IMR-90 (cell line): ENCODE data around the gene BCAR1. TPM values are rescaled to one million over a fixed set of nuclear protein-coding genes. Genes with fewer than 3 reads are reported as not detected.

Experiments
- ATAC-seq: fragments of 200-7000 bp; cut with Tn5 transposase; 2 replicates; pipeline ENCODE4 v1.9.1; 2020; ENCODE audit warnings: low read depth, mild to moderate bottlenecking, moderate library complexity
- BruUV-seq: library from RNA; stranded (reverse); fragments of 400-500 nt; replicated peaks from 2 replicates; lab custom pipeline; 2021; lab: Mats Ljungman, UMichigan
- CTCF ChIA-PET: fragments of 300-600 bp; formaldehyde crosslinking; extraction: SDS; loops from one replicate; lab custom pipeline; 2021; ENCODE audit warnings: antibody characterized with exemption; lab: Yijun Ruan, JAX
- POLR2A ChIA-PET: fragments of 300-600 bp; sonication (Branson Sonifier 250); formaldehyde crosslinking; loops from one replicate; lab custom pipeline; 2022; ENCODE audit warnings: antibody characterized with exemption; ENCODE audit not compliant: unreplicated experiment; lab: Charles Lee
- DNase-seq: peaks from one replicate; pipeline ENCODE4 v3.0.0; 2013
- H2AFZ ChIP-seq: replicated peaks from 2 replicates; pipeline ENCODE3; 2013; ENCODE audit warnings: low read length, mild to moderate bottlenecking; ENCODE audit not compliant: poor library complexity
- H2AK5ac ChIP-seq: 2 replicates; pipeline ENCODE4 v1.6.1; 2013; ENCODE audit warnings: low read depth, low read length, inconsistent platforms
- H2AK9ac ChIP-seq: replicated peaks from 2 replicates; pipeline ENCODE3; 2013; ENCODE audit warnings: mild to moderate bottlenecking, low read depth, low read length, moderate library complexity; ENCODE audit not compliant: poor library complexity
- H2BK120ac ChIP-seq: 2 replicates; pipeline ENCODE4 v1.6.1; 2013; ENCODE audit warnings: low read depth, low read length, inconsistent platforms
- H2BK15ac ChIP-seq: 3 replicates; pipeline ENCODE4 v1.6.1; 2013; ENCODE audit warnings: low read depth, low read length, inconsistent platforms
- H2BK20ac ChIP-seq: 2 replicates; pipeline ENCODE4 v1.6.1; 2013; ENCODE audit warnings: low read depth, mild to moderate bottlenecking, inconsistent platforms, low read length, moderate library complexity
- H2BK5ac ChIP-seq: 2 replicates; pipeline ENCODE4 v1.6.1; 2013; ENCODE audit warnings: mild to moderate bottlenecking, low read depth, low read length, inconsistent platforms; ENCODE audit not compliant: poor library complexity, severe bottlenecking
- H3K14ac ChIP-seq: replicated peaks from 2 replicates; pipeline ENCODE4 v1.6.1; 2013; ENCODE audit warnings: low read depth, low read length, inconsistent platforms
- H3K18ac ChIP-seq: 2 replicates; pipeline ENCODE4 v1.6.1; 2013; ENCODE audit warnings: low read depth, low read length, control low read depth
- H3K23ac ChIP-seq: 2 replicates; pipeline ENCODE4 v1.6.1; 2013; ENCODE audit warnings: low read depth, low read length, inconsistent platforms
- H3K27ac ChIP-seq: 2 replicates; pipeline ENCODE4 v1.5.1; 2013; ENCODE audit warnings: mild to moderate bottlenecking, control low read depth, low read length; ENCODE audit not compliant: insufficient read depth
- H3K27me3 ChIP-seq: 2 replicates; pipeline ENCODE4 v1.6.1; 2013; ENCODE audit warnings: low read length; ENCODE audit not compliant: control insufficient read depth, insufficient read depth
- H3K36me3 ChIP-seq: 2 replicates; pipeline ENCODE4 v1.6.1; 2013; ENCODE audit warnings: low read length, mixed read lengths; ENCODE audit not compliant: control insufficient read depth, insufficient read depth
- H3K4ac ChIP-seq: 2 replicates; pipeline ENCODE4 v1.6.1; 2013; ENCODE audit warnings: low read depth, low read length, inconsistent platforms
- H3K4me1 ChIP-seq: 2 replicates; pipeline ENCODE4 v1.6.1; 2013; ENCODE audit warnings: low read length, mixed read lengths; ENCODE audit not compliant: control insufficient read depth, insufficient read depth
- H3K4me2 ChIP-seq: 2 replicates; pipeline ENCODE4 v1.6.1; 2013; ENCODE audit warnings: low read depth, mild to moderate bottlenecking, control low read depth, low read length, moderate library complexity
- H3K4me3 ChIP-seq: 2 replicates; pipeline ENCODE4 v1.5.1; 2013; ENCODE audit warnings: low read depth, mild to moderate bottlenecking, control low read depth, low read length, moderate library complexity; ENCODE audit not compliant: insufficient read depth
- H3K56ac ChIP-seq: 2 replicates; pipeline ENCODE4 v1.6.1; 2013; ENCODE audit warnings: low read length, inconsistent platforms; ENCODE audit not compliant: insufficient read depth; ENCODE audit errors: extremely low read depth
- H3K79me1 ChIP-seq, 2 experiments: 2 replicates each; pipeline ENCODE4 v1.6.1; 2013; ENCODE audit warnings: low read length in 2 of 2, inconsistent platforms in 1 of 2, low read depth in 1 of 2
- H3K9ac ChIP-seq: 2 replicates; pipeline ENCODE4 v1.6.1; 2013; ENCODE audit warnings: low read depth, low read length, control low read depth
- H3K9me1 ChIP-seq: 2 replicates; pipeline ENCODE4 v1.6.1; 2013; ENCODE audit warnings: low read length, inconsistent platforms; ENCODE audit not compliant: insufficient read depth
- H3K9me3 ChIP-seq: 2 replicates; pipeline ENCODE4 v1.6.1; 2013; ENCODE audit warnings: low read length; ENCODE audit not compliant: control insufficient read depth, insufficient read depth
- H4K20me1 ChIP-seq: 2 replicates; pipeline ENCODE4 v1.6.1; 2013; ENCODE audit warnings: low read length, inconsistent platforms; ENCODE audit not compliant: insufficient read depth
- H4K5ac ChIP-seq: 2 replicates; pipeline ENCODE4 v1.6.1; 2013; ENCODE audit warnings: mild to moderate bottlenecking, low read depth, low read length, control low read depth
- H4K8ac ChIP-seq, 2 experiments: 2 replicates each; pipeline ENCODE4 v1.6.1; 2013; ENCODE audit warnings: low read depth in 2 of 2, low read length in 2 of 2, control low read depth in 1 of 2, inconsistent platforms in 1 of 2
- H4K91ac ChIP-seq: 2 replicates; pipeline ENCODE4 v1.6.1; 2013; ENCODE audit warnings: low read depth, low read length, inconsistent platforms; ENCODE audit not compliant: insufficient read depth
- BHLHE40 ChIP-seq: fragments of 150-350 bp; IDR thresholded peaks from 2 replicates; pipeline ENCODE4 v1.6.1; 2016; ENCODE audit warnings: mild to moderate bottlenecking, low read depth, low read length
- CEBPB ChIP-seq: IDR thresholded peaks from 2 replicates; pipeline ENCODE4 v1.6.1; 2012; ENCODE audit warnings: low read depth, low read length, improper control_type of control experiment
- CHD1 ChIP-seq: IDR thresholded peaks from 2 replicates; pipeline ENCODE4 v1.6.1; 2012; ENCODE audit warnings: low read depth, low read length, improper control_type of control experiment
- MAFK ChIP-seq: IDR thresholded peaks from 2 replicates; pipeline ENCODE4 v1.6.1; 2012; ENCODE audit warnings: low read depth, low read length, improper control_type of control experiment
- MAZ ChIP-seq: IDR thresholded peaks from 2 replicates; pipeline ENCODE4 v1.6.1; 2012; ENCODE audit warnings: low read depth, mild to moderate bottlenecking, low read length, improper control_type of control experiment, moderate library complexity, borderline replicate concordance
- MXI1 ChIP-seq: IDR thresholded peaks from 2 replicates; pipeline ENCODE4 v1.6.1; 2012; ENCODE audit warnings: low read depth, mild to moderate bottlenecking, low read length, moderate library complexity, borderline replicate concordance
- NFE2L2 ChIP-seq: fragments of 150-350 bp; IDR thresholded peaks from 2 replicates; pipeline ENCODE4 v1.6.1; 2016; ENCODE audit warnings: low read depth, mild to moderate bottlenecking, low read length
- POLR2A ChIP-seq: IDR thresholded peaks from 2 replicates; pipeline ENCODE4 v1.6.1; 2012; ENCODE audit warnings: mild to moderate bottlenecking, low read depth, low read length
- RAD21 ChIP-seq: IDR thresholded peaks from 2 replicates; pipeline ENCODE4 v1.6.1; 2012; ENCODE audit warnings: low read length, improper control_type of control experiment
- RCOR1 ChIP-seq: IDR thresholded peaks from 2 replicates; pipeline ENCODE4 v1.6.1; 2012; ENCODE audit warnings: mild to moderate bottlenecking, low read length, improper control_type of control experiment; ENCODE audit not compliant: insufficient replicate concordance
- RFX5 ChIP-seq: IDR thresholded peaks from 2 replicates; pipeline ENCODE4 v1.8.0; 2012; ENCODE audit warnings: low read depth, mild to moderate bottlenecking, low read length, moderate library complexity
- SMC3 ChIP-seq: fragments of 150-350 bp; IDR thresholded peaks from 2 replicates; pipeline ENCODE4 v1.6.1; 2016; ENCODE audit warnings: low read depth, mild to moderate bottlenecking, antibody characterized with exemption, low read length, moderate library complexity
- WGBS, 2 experiments: methylation state at CpG; one replicate each; pipeline versions ENCODE4 v1.1.5 to v1.1.7; 2013; ENCODE audit warnings: missing lambda C conversion rate in 2 of 2; ENCODE audit not compliant: insufficient read length in 1 of 2; ENCODE audit errors: extremely low coverage in 2 of 2; 5-methylcytosine and 5-hydroxymethylcytosine counted together
- dilution Hi-C: fragments of 300-500 bp; cut with HindIII; formaldehyde crosslinking; loops from one replicate; pipeline ENCODE4 v1.14.3; 2018; ENCODE audit warnings: low sequenced_read_pairs; ENCODE audit not compliant: unreplicated experiment
- in situ Hi-C: fragments of 300-500 bp; cut with MboI; formaldehyde crosslinking; loops from 3 replicates; pipeline ENCODE4 v1.14.3; 2019; ENCODE audit warnings: low sequenced_read_pairs, inconsistent platforms, mixed read lengths
- intact Hi-C: fragments of 100-400 bp; cut with micrococcal nuclease; formaldehyde crosslinking; loops from 2 replicates; pipeline ENCODE4 v1.10.0; 2022
- polyA plus RNA-seq, 3 experiments: library from polyadenylated mRNA; depleted of rRNA; stranded (reverse); fragments of >200 nt; gene quantifications; 2 replicates each; pipeline ENCODE4 v1.2.3, GENCODE V29; 2012; ENCODE audit warnings: low replicate concordance in 1 of 3
- total RNA-seq: library from RNA; depleted of rRNA; stranded (reverse); fragments of >200 nt; gene quantifications from 2 replicates; pipeline ENCODE4 v1.2.3, GENCODE V29; 2012
- TF ChIP-seq, protein P1 (sequence below): fragments of 150-350 bp; IDR thresholded peaks from 2 replicates; pipeline ENCODE4 v1.6.1; 2017; ENCODE audit warnings: mild to moderate bottlenecking, antibody characterized with exemption, low read length, low read depth
- TF ChIP-seq, protein P2 (sequence below): conservative IDR thresholded peaks from 2 replicates; pipeline ENCODE4 v1.5.1; 2012; ENCODE audit warnings: mild to moderate bottlenecking, low read depth, low read length, improper control_type of control experiment
- TF ChIP-seq, protein P3 (sequence below): fragments of 150-350 bp; IDR thresholded peaks from 2 replicates; pipeline ENCODE4 v1.6.1; 2016; ENCODE audit warnings: low read depth, mild to moderate bottlenecking, low read length, moderate library complexity, borderline replicate concordance

The BCAR1 gene
- total and polyA plus RNA-seq, 2 of the 4 experiments (the other 2 are of a cell fraction), result 18.1 to 99.4 TPM

DNA sequence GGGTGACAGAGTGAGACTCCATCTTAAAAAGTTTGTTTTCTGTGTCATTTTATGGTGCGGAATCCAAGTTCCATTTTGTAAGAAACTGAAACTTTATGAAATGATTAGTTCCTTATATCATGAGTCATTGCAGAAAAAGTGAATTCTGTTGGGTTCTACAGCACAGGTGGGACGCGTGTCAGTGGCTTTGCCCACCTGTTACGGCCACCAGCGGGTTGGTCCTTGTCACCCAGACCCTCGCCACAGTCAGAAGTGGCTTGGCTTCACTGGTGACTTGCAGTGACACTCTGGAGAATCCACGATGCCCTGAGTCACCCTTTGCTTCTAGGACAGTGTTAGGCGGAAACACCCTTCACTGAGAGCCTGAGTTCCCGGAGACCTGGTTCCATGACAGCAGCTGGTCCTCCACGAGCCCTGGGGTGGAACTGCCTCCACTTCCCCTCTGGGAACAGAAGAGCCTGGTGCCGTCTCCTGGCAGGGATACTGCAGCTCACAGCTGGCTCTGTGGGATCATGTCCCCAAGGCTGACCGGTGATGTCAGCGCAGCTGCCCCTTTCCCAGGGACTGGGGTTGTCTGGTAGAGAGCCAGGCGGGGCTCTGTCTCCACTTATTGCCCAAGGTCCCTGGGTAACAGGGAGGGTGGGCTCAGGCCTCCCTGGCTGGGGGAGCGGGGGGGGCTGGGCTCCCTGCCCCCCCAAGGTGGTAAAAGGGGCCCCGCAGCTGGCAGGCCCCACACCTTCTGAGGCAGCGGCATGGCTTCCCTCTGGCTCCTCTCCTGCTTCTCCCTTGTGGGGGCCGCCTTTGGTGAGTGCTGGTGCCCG is 33.0 kb downstream of the BCAR1 start, which contains the start of gene CTRB1:
Gene CTRB1, plus strand, starts transcription at position 733 of the 821 bp plus-strand sequence. Its CDS starts 20 bp downstream, at position 753.
- Histone ChIP-seq H4K5ac (no peak within 1 kb of the TSS), H3K27me3 (no peaks in the 10 kb centered on the region), H3K4ac (no peak within 1 kb of the TSS), H2AFZ (peak within 1 kb of the TSS; percentile 61), H3K4me1 (no peaks in the 10 kb centered on the region), H3K23ac (no peak within 1 kb of the TSS), H2BK5ac (no peak within 1 kb of the TSS), H3K79me1 (no peaks in the 10 kb centered on the region), H3K14ac (no peak within 1 kb of the TSS), H3K4me2 (no peak within 1 kb of the TSS), H4K8ac (no peak within 1 kb of the TSS), H3K27ac (no peak within 1 kb of the TSS), H3K9me1 (no peaks in the 10 kb centered on the region), H2BK120ac (no peak within 1 kb of the TSS), H2AK5ac (no peak within 1 kb of the TSS), H2AK9ac (no peak within 1 kb of the TSS), H3K36me3 (no peaks in the 10 kb centered on the region), H3K9ac (no peak within 1 kb of the TSS), H4K20me1 (no peaks in the 10 kb centered on the region), H2BK20ac (no peak within 1 kb of the TSS), H3K18ac (no peak within 1 kb of the TSS), H3K56ac (no peak within 1 kb of the TSS), H2BK15ac (no peak within 1 kb of the TSS), H3K4me3 (no peak within 1 kb of the TSS), H4K91ac (no peak within 1 kb of the TSS), H3K9me3 (no peaks in the 10 kb centered on the region)
- DNase-seq (no peak), ATAC-seq (no peak)
- ChIA-PET CTCF (no interaction called here), POLR2A (no interaction called here)
- 78% methylated on average over 12 of the region's 19 CpGs; no CpG with 5 or more reads in 1 of the 2 experiments for WGBS, 2 experiments
- in situ Hi-C loops, result loop anchor here (25.0 kb wide), 2 partner anchors 369 to 544 kb away; no protein-coding TSS in a partner anchor
- intact Hi-C loops, result no loop called here
- dilution Hi-C loops, result no loop called here
- no TSS peak for BruUV-seq
- TF ChIP-seq MAFK, result no peak
- no peak for TF ChIP-seq RAD21
- no peak for TF ChIP-seq CHD1
- TF ChIP-seq NFE2L2, result no peak
- TF ChIP-seq RCOR1, result no peak
- TF ChIP-seq, protein P1, sequence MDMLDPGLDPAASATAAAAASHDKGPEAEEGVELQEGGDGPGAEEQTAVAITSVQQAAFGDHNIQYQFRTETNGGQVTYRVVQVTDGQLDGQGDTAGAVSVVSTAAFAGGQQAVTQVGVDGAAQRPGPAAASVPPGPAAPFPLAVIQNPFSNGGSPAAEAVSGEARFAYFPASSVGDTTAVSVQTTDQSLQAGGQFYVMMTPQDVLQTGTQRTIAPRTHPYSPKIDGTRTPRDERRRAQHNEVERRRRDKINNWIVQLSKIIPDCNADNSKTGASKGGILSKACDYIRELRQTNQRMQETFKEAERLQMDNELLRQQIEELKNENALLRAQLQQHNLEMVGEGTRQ, result no peak
- TF ChIP-seq CEBPB, result no peak
- no peak for TF ChIP-seq POLR2A
- TF ChIP-seq, protein P2, sequence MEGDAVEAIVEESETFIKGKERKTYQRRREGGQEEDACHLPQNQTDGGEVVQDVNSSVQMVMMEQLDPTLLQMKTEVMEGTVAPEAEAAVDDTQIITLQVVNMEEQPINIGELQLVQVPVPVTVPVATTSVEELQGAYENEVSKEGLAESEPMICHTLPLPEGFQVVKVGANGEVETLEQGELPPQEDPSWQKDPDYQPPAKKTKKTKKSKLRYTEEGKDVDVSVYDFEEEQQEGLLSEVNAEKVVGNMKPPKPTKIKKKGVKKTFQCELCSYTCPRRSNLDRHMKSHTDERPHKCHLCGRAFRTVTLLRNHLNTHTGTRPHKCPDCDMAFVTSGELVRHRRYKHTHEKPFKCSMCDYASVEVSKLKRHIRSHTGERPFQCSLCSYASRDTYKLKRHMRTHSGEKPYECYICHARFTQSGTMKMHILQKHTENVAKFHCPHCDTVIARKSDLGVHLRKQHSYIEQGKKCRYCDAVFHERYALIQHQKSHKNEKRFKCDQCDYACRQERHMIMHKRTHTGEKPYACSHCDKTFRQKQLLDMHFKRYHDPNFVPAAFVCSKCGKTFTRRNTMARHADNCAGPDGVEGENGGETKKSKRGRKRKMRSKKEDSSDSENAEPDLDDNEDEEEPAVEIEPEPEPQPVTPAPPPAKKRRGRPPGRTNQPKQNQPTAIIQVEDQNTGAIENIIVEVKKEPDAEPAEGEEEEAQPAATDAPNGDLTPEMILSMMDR, result no peak
- TF ChIP-seq MXI1, result no peak
- no peak for TF ChIP-seq RFX5
- no peak for TF ChIP-seq SMC3
- no peak for TF ChIP-seq BHLHE40
- TF ChIP-seq, protein P3, sequence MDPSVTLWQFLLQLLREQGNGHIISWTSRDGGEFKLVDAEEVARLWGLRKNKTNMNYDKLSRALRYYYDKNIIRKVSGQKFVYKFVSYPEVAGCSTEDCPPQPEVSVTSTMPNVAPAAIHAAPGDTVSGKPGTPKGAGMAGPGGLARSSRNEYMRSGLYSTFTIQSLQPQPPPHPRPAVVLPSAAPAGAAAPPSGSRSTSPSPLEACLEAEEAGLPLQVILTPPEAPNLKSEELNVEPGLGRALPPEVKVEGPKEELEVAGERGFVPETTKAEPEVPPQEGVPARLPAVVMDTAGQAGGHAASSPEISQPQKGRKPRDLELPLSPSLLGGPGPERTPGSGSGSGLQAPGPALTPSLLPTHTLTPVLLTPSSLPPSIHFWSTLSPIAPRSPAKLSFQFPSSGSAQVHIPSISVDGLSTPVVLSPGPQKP, result no peak
- TF ChIP-seq MAZ, result no peak
